Mononuclear cell (primary cell): ENCODE measurements around the gene SLC2A6. TPM values are rescaled to one million over a fixed set of nuclear protein-coding genes. Genes with fewer than 3 reads are reported as not detected.

Source experiments
- H3K27me3 ChIP-seq: 2 replicates; pipeline ENCODE4 v1.6.0; 2011; ENCODE audit warnings: low read length, control low read depth; ENCODE audit not compliant: insufficient read depth
- H3K4me1 ChIP-seq: 2 replicates; pipeline ENCODE4 v1.5.1; 2011; ENCODE audit warnings: mild to moderate bottlenecking, low read length, control low read depth; ENCODE audit not compliant: insufficient read depth
- H3K4me3 ChIP-seq: 2 replicates; pipeline ENCODE4 v1.5.1; 2011; ENCODE audit warnings: mild to moderate bottlenecking, low read length, moderate library complexity
- H3K9me3 ChIP-seq: 2 replicates; pipeline ENCODE4 v1.5.1; 2011; ENCODE audit warnings: low read depth, mild to moderate bottlenecking, control low read depth, low read length
- total RNA-seq: library from RNA; depleted of rRNA; stranded (reverse); fragments of >200 nt; gene quantifications from one replicate; pipeline ENCODE4 v1.2.3, GENCODE V29; 2012

SLC2A6 gene
- total RNA-seq, 1 donor: 23.3 TPM

DNA sequence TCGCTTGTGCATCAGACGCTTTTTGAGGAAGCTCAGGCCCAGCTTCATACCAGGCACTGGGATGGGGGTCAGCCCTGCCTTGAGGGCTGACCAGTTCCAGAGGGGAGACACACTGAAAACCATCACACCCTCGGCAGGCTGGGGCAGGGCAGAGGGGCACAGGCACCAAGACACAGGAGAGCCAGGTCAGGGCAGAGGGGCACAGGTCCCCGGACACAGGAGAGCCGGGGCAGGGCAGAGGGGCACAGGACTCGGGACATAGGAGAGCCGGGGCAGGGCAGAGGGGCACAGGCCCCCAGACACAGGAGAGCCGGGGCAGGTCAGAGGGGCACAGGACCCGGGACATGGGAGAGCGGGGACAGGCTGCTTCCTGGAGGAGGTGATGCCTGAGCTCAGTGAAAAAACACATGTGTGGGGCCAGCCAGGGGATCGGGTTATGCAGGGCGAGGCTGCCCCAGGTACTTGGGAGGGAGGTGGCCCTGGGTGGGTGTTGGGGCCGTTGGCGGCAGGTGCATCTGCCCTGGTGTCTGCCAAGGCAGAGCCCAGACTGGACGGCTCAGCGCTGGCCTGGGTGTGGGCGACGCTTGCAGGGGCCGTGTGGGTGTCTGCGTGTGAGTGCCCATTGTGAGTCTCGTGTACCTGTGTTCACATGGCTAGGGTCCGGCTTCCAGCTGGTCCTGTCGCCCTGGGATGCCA, 15.1 kb upstream of the SLC2A6 start:
- no peaks in the 10 kb centered on the region for H3K27me3 ChIP-seq
- no peak overlapping the region for H3K4me3 ChIP-seq
- no peaks in the 10 kb centered on the region for H3K4me1 ChIP-seq
- H3K9me3 ChIP-seq: no peaks in the 10 kb centered on the region

DNA sequence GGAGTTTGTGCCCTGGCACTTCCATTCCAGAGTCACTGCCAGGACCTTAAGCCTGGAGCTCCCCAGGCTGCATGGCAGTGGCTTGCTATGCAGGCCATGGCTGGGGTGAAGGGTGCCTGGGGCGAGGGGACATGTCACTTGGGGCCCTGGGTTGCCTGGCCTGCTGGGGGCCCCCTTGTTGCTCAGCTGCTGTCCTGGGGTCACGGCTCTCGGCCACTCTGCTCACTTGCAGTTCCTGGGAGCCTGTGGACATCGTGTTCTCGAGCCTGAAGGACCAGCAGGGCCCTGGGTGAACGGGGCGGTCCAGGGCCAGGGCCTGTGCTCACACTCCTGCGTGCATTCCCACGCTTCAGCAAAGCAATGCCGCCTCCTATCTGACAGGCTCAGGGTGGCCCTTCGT, 14.5 kb upstream of the SLC2A6 start:
- no peaks in the 10 kb centered on the region for H3K4me1 ChIP-seq
- H3K9me3 ChIP-seq: no peaks in the 10 kb centered on the region
- H3K4me3 ChIP-seq: no peak overlapping the region
- no peaks in the 10 kb centered on the region for H3K27me3 ChIP-seq

DNA sequence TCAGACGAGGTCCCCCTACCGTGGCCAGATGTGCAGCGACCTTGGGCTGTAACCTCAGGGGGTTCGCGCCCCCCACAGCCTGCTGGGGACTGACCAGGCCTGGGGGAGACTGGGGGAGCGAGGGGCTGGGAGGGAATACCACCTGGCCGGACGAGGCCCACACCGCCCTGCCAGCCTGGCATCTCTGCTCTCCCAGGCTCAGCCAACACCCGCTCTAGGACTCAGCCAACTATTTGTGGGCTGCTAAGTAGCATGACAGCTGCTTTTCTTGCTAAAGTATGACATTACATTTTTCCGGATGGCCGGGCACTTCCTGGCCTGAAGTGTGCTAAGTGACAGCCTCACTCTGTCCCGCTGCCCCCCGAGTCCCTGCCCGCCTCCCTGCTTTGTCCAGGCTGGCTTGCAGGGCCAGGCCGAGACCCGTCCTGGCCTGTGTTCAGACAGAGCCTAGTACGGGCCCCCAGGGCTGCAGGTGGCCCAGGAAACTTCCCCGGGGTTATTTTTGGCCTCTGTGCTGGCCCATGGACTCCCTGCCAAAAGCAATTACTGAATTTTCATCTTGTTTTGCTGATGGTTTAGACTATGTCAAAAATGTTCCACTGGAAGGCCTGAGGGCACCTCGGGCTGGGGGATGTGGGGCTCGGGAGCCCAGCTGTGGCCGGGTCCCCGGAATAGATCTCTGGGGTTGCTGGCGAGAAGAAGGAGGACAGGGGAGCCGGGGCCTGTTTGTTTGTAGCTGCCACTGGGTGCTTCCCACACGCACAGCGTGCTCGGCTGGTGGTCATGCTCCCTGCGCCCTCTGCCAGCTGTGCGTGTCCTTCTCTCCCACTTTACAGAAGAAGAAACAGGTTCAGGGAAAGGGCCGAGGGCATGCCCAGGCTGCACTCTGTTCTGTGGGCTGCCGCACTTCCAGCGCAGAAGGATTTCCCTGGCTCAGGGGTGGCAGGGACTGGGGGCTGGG, 13.4 kb upstream of the SLC2A6 start:
- H3K4me3 ChIP-seq: no peak overlapping the region
- H3K27me3 ChIP-seq: no peaks in the 10 kb centered on the region
- no peaks in the 10 kb centered on the region for H3K4me1 ChIP-seq
- no peaks in the 10 kb centered on the region for H3K9me3 ChIP-seq

DNA sequence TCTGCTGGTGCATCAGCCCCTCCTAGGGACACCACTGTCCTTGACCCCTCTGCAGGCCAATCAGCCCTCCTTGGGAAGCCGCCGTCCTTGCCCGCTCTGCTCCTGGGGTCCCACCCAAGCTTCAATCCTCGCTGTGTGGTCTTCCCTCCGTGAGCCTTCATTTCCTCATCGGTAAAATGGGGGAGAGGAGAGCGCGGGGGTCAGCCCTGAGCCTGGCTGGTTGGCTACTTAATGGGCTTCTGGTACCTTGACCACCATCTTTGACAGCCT, 12.7 kb upstream of the SLC2A6 start:
- Histone ChIP-seq H3K4me3 (no peak overlapping the region), H3K27me3 (no peaks in the 10 kb centered on the region), H3K4me1 (no peaks in the 10 kb centered on the region), H3K9me3 (no peaks in the 10 kb centered on the region)

DNA sequence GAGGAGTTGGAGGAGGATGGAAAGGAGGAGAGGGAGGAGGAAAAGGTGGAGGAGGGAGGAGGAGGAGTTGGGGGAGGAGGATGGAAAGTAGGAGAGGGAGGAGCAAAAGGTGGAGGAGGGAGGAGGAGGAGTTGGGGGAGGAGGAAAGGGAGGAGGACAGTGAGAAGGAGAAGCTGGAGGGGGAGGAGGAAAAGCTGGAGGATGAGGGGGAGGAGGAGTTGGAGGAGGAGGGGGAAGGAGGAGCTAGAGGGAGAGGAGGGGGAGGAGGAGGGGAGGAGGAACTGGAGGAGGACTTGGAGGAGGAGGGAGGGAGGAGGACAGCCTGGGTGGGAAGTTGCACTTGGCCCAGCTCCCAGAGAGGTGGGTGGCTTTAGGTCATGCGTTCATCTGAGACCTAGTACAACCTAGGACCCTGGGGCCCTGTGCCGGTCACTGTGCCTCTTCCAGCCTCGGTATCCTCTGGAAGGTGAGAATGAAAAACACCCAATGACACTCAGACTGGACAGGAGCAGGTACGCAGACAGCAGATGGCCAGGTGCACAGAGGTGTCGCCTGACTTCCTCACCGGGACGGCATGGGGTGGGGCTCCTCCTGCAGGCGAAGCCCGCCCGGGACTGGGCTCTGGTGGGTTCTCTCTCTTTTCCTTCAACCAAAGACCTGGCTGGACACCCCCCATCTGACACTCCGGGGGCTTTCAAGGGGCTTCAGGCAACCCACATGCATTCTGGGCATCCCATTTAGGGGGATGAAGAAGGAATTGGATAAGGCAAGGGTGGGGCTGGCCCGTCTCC, 12.2 kb upstream of the SLC2A6 start:
- Histone ChIP-seq H3K4me3 (no peak overlapping the region), H3K27me3 (no peaks in the 10 kb centered on the region), H3K4me1 (peaks cover 2% of the 10 kb centered on the region), H3K9me3 (no peaks in the 10 kb centered on the region)

DNA sequence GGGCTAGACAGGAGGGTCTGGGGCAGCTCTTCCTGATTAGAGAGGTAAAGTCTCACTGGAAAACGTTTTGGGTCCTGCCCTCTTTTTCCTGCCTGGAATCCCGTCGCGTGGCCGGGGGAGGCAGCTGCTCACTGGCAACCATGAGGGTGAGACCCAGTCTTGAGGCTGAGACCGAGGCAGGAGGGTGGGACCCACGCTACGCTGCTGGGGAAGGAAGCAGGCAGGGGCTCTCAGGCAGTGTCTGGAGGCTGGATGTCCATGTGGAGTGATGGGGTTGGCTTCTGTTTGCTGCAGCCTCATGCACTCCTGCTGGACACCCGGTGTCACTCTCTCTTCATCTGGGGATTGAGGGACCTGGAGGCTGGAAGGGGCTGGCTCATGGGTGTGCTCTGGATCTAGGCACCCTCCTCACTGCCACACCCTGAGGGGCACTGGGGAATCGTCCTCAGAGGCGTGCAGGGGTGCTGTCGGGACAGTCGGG, 11.3 kb upstream of the SLC2A6 start:
- Histone ChIP-seq H3K4me3 (no peak overlapping the region), H3K4me1 (peaks cover 6% of the 10 kb centered on the region), H3K27me3 (no peaks in the 10 kb centered on the region), H3K9me3 (no peaks in the 10 kb centered on the region)

DNA sequence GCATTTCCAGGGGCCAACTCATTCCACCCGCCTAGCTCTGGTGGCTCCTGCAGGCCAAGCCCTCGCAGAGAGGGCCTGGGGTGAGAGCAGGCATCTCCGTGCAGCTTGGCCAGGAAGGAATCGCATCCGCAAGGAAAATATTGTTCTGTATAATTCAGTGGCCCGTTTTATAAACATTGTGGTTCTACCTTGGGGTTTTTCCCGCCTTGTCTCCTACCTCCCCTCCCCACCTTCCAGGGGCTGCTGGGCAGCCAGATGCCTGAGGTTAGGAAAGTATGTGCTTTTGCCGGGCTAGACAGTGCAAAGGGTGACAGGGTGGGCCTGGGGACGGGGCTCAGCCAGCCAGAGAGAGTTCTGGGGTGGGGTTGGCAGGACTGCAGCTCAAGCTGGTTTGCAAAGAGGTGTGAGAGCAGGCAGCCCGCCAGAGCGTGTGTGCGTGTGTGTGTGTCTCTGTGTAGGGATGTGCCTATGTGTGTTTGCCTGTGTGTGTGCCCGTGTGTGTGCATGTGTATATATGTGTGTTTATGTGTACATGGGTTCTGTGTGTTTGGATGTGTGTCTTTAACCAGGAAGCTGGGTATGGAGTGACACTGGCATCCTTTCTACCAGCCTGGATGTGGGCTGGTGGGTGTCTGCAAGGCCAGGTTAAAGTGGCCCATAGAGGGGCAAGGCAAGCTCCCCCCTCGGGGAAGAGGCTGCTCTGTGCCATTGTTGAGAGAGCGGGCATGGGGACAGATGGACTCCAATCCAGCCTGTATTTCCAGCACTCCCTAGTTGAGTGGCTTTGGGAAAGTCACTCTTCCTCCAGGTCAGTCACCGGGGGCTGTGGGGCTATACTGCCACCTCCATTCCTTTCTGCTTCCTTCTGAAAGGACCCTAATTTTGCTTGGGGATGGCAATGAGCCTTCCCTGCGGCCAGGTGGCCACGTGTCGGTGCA, 10.6 kb upstream of the SLC2A6 start:
- Histone ChIP-seq H3K9me3 (no peaks in the 10 kb centered on the region), H3K27me3 (no peaks in the 10 kb centered on the region), H3K4me3 (no peak overlapping the region), H3K4me1 (peaks cover 6% of the 10 kb centered on the region)

DNA sequence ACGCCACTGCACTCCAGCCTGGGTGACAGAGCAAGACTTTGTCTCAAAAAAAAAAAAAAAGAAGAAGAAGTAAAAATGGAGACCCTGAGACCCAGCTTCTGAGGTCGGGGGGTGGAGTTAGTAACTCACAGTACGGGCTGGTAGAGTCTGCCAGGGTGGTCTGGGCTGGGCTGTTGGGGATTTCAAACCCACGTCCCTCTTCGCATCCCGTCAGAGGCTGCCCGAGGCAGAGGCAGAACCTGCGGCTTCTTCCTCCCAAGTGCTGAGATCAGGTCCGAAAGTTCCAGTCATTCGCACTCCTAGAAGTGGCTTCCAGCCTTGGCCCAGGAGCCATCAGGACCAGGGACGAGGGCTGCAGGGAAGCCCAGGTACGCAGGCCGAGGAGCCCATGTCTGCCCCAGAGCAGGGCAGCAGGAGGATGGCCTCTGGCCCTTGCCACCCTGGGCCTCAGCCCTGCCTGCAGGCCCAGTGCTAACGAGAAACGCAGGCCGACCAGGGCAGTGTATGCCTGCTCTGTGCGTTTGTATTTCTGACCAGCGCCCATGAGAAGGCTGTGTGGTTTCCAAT, 9.9 kb upstream of the SLC2A6 start:
- no peak overlapping the region for H3K4me3 ChIP-seq
- peaks cover 6% of the 10 kb centered on the region for H3K4me1 ChIP-seq
- H3K27me3 ChIP-seq: no peaks in the 10 kb centered on the region
- no peaks in the 10 kb centered on the region for H3K9me3 ChIP-seq

DNA sequence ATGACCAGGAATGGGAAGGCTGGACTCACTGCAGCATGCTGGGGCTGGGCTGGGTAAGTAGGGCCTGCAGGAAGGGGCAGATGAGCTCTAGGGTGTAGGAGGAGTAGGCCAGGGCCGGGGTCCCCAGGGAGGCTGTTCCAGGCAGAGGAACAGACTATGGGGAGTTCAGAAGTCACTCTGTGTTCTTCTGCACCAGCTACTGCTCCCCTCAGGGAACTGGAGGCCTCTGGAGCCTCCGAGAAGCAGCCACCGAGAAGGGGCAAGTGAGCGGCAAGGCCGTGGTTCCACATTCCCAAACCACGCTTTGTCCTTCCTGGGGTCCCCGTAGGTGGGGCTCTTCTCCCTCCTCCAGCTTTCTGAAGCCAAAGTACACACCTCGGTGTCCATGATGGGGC, 8.4 kb upstream of the SLC2A6 start:
- no peaks in the 10 kb centered on the region for H3K27me3 ChIP-seq
- no peaks in the 10 kb centered on the region for H3K9me3 ChIP-seq
- H3K4me3 ChIP-seq: no peak overlapping the region
- H3K4me1 ChIP-seq: peaks cover 6% of the 10 kb centered on the region

DNA sequence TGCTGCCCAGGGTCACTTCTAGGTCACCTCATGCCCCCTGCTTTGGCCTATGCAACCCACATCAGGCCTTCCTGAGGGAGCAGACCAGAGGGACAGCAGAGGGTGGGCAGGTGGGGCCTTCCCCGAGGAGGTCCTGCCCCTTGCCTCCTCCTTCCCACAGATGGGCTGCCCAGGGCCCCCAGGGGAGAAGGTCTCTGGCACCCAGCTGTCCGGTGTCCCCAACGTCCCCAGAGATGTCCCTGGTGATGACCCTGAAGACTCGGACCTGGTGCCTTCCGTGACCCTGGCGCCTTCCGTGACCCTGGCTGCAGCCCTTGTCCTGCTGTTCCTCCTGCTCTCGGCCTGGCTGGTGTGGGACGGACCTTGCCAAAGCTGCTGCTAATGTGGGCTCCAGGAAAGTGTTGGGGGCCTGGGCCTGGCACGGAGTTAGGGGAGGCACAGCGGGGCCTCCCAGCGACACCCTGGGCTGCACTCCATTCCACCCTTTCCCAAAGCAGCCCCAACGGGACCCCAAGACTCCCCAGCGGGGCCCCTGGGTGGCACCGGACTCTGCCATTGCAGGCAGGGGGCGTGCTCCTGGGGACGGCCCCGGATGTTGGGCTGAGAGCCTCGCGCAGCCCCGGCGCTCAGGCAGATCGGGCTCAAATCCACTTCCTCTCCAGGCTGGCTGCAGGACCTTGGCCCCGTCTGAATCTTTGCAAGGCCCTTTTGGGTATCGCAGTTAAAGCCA, 6.8 kb upstream of the SLC2A6 start:
- Histone ChIP-seq H3K4me1 (peaks cover 6% of the 10 kb centered on the region), H3K9me3 (no peaks in the 10 kb centered on the region), H3K4me3 (no peak overlapping the region), H3K27me3 (no peaks in the 10 kb centered on the region)

DNA sequence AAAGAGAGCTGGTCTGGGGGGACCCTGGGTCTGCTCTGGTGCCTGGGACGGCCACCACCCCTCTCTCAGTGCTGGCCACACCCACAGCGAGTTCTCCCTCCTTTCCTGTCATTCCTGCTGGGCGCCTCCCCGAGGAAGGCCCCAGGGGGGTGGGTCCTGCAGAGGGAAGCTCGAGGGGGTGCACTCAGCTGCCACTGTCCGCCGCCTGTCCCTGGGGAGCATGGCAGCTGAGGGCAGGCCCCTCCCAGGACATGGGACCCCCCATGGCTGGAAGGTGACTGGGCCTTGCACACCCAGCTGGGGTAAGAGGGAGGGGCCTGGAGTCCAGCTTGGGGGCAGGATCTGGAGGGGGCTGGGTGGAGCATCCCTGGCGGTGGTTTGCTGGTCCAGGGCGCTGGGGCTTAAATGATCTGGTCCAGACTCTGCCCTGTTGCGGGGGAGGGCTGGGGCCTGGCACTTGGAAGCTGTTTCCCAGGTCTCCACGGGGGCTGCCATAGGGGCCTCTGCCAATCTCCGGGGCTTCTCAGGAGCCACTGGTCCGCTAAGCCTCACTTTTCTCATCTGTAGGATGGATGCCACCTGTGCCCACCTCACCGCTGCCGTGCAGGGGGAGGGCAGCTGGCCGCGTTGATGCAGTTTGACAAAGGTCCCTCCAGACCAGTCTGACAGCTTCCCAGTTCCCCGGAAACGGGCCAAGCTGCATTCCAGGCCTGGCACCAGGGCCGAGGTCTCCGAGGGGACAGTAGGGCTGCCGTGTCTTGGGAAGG, 6.0 kb upstream of the SLC2A6 start:
- no peak overlapping the region for H3K4me3 ChIP-seq
- no peaks in the 10 kb centered on the region for H3K9me3 ChIP-seq
- H3K4me1 ChIP-seq: peaks cover 8% of the 10 kb centered on the region
- no peaks in the 10 kb centered on the region for H3K27me3 ChIP-seq

DNA sequence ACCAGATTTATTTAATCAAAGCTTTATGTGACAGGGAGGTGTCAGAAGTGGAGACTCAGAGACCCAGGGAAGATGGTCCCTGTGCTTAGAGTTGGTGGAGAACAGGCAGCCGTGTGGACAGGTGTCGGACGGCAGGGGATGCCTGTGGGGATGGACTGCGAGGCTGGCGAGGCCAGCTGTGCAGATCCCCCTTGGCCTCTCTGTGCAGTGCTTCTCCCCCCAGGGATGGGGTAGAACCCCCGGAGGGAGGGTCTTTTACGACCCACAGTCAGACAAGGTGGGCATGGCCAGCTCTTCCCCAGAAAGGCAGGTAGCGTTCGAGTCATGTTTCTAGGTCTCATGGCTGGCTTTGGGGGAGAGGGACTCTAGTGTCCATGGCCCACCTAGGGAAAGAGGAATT, 4.7 kb upstream of the SLC2A6 start:
- no peak overlapping the region for H3K4me3 ChIP-seq
- H3K27me3 ChIP-seq: no peaks in the 10 kb centered on the region
- H3K9me3 ChIP-seq: no peaks in the 10 kb centered on the region
- H3K4me1 ChIP-seq: peaks cover 18% of the 10 kb centered on the region
